Measurements from ENCODE around the gene FPR3. TPM values are rescaled to one million over a fixed set of nuclear protein-coding genes. Genes with fewer than 3 reads are reported as not detected.

Gene FPR3
- total and polyA plus RNA-seq, 9 of the 15 experiments (the other 6 are each of a cell fraction or from before 2014, with no cell fraction given): 0.08 to 0.51 (median 0.22) TPM; not detected in 1

- TF ChIP-seq PBX2 (CRISPR knock-in tag; IDR thresholded peaks at IDR 0.05; ENCODE audit: low read depth) (no peak), PBX2 (tag; conservative IDR thresholded peaks at IDR 0.05; ENCODE audit: low read depth) (no peak), ZNF239 (CRISPR knock-in tag; IDR thresholded peaks at IDR 0.05) (peak; percentile 47; the same call in 1 of the 2 replicates), KLF16 (IDR thresholded peaks at IDR 0.05) (no peak), JUNB (CRISPR knock-in tag; conservative IDR thresholded peaks at IDR 0.05) (peak; percentile 60; the same call in 1 of the 2 replicates), DMBX1 (CRISPR knock-in tag; IDR thresholded peaks at IDR 0.05; ENCODE audit: borderline replicate concordance) (peak; percentile 59; the same call in 1 of the 2 replicates), ELK1 (CRISPR knock-in tag; IDR thresholded peaks at IDR 0.05) (no peak), ZNF263 (CRISPR knock-in tag; IDR thresholded peaks at IDR 0.05; ENCODE audit: borderline replicate concordance) (no peak), NFIX (CRISPR knock-in tag; IDR thresholded peaks at IDR 0.05; ENCODE audit: low read depth) (no peak), NFRKB (IDR thresholded peaks at IDR 0.05; ENCODE audit: low read depth) (peak; percentile 39; the same call in 1 of the 2 replicates), ARNT (IDR thresholded peaks at IDR 0.05) (no peak), CHCHD3 (CRISPR knock-in tag; IDR thresholded peaks at IDR 0.05) (no peak), SMAD3 (CRISPR knock-in tag; conservative IDR thresholded peaks at IDR 0.05) (peak; percentile 47; the same call in 1 of the 2 replicates), FOSL1 (tag; conservative IDR thresholded peaks at IDR 0.05) (peak; percentile 96), ZFPM2 (CRISPR knock-in tag; IDR thresholded peaks at IDR 0.05) (no peak), GATAD2A (IDR thresholded peaks at IDR 0.05) (peak; percentile 49; the same call in 1 of the 2 replicates), HLTF (IDR thresholded peaks at IDR 0.05) (no peak), SMARCE1 (IDR thresholded peaks at IDR 0.05) (peak; percentile 58; the same call in 1 of the 2 replicates), ATF7 (IDR thresholded peaks at IDR 0.05) (peak; percentile 38; the same call in 1 of the 2 replicates), MBD1 (CRISPR knock-in tag; IDR thresholded peaks at IDR 0.05) (peak; percentile 36; the same call in 1 of the 2 replicates)
- TF ChIP-seq, protein P1, sequence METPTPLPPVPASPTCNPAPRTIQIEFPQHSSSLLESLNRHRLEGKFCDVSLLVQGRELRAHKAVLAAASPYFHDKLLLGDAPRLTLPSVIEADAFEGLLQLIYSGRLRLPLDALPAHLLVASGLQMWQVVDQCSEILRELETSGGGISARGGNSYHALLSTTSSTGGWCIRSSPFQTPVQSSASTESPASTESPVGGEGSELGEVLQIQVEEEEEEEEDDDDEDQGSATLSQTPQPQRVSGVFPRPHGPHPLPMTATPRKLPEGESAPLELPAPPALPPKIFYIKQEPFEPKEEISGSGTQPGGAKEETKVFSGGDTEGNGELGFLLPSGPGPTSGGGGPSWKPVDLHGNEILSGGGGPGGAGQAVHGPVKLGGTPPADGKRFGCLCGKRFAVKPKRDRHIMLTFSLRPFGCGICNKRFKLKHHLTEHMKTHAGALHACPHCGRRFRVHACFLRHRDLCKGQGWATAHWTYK (CRISPR knock-in tag; IDR thresholded peaks at IDR 0.05): 0 out of 2 replicates have a peak, but pooled peaks have one; percentile 7
- TF ChIP-seq, protein P2, sequence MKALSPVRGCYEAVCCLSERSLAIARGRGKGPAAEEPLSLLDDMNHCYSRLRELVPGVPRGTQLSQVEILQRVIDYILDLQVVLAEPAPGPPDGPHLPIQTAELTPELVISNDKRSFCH (CRISPR knock-in tag; IDR thresholded peaks at IDR 0.05): no peak
- TF ChIP-seq, protein P2 (tag; IDR thresholded peaks at IDR 0.05): no peak
These were observed 4.2 kb downstream of the FPR3 start (continued) for GRCh38 chr19:51799034-51799773.
